Liver (tissue), 9 donors: ENCODE measurements around the gene FA2H. TPM values are rescaled to one million over a fixed set of nuclear protein-coding genes. Genes with fewer than 3 reads are reported as not detected.

Experiments
- DNase-seq: peaks from one replicate; pipeline ENCODE4 v3.0.0-alpha.2; 2017; ENCODE audit warnings: low spot score
- H3K27ac ChIP-seq, 2 donors: one replicate each; pipeline ENCODE4 v1.7.0; 2013; ENCODE audit warnings: inconsistent platforms in 2 of 2, low read length in 2 of 2, control low read depth in 1 of 2, low read depth in 1 of 2, mild to moderate bottlenecking in 1 of 2
- H3K27me3 ChIP-seq, 4 donors: one replicate each; pipeline versions ENCODE4 v1.6.1 to v1.7.0; 2013; ENCODE audit warnings: low read length in 3 of 4, inconsistent platforms in 1 of 4, mild to moderate bottlenecking in 1 of 4, moderate library complexity in 1 of 4; ENCODE audit not compliant: control insufficient read depth in 4 of 4, insufficient read depth in 4 of 4
- H3K36me3 ChIP-seq, 4 donors: one replicate each; pipeline versions ENCODE4 v1.6.1 to v1.7.0; 2013; ENCODE audit warnings: low read length in 3 of 4, mild to moderate bottlenecking in 3 of 4, low read depth in 1 of 4, moderate library complexity in 1 of 4; ENCODE audit not compliant: control insufficient read depth in 4 of 4, insufficient read depth in 3 of 4
- H3K4me1 ChIP-seq, 4 donors: one replicate each; pipeline versions ENCODE4 v1.6.1 to v1.7.0; 2013; ENCODE audit warnings: low read length in 3 of 4, mild to moderate bottlenecking in 3 of 4, moderate library complexity in 1 of 4; ENCODE audit not compliant: control insufficient read depth in 4 of 4, insufficient read depth in 4 of 4
- H3K4me3 ChIP-seq, 3 donors: one replicate each; pipeline versions ENCODE4 v1.6.1 to v1.7.0; 2013; ENCODE audit warnings: low read length in 3 of 3, control low read depth in 1 of 3, low read depth in 1 of 3, mild to moderate bottlenecking in 1 of 3
- H3K9ac ChIP-seq, 2 donors: one replicate each; pipeline ENCODE4 v1.7.0; 2013; ENCODE audit warnings: low read length in 2 of 2, mild to moderate bottlenecking in 2 of 2, moderate library complexity in 2 of 2, control low read depth in 1 of 2, low read depth in 1 of 2
- H3K9me3 ChIP-seq, 4 donors: one replicate each; pipeline versions ENCODE4 v1.6.1 to v1.7.0; 2013; ENCODE audit warnings: low read length in 3 of 4; ENCODE audit not compliant: control insufficient read depth in 4 of 4
- FOXA1 ChIP-seq: IDR thresholded peaks from 2 replicates; pipeline ENCODE4 v1.6.1; 2016; ENCODE audit warnings: antibody characterized with exemption
- FOXA2 ChIP-seq: IDR thresholded peaks from 2 replicates; pipeline ENCODE4 v1.6.1; 2016; ENCODE audit warnings: antibody characterized with exemption
- GABPA ChIP-seq, 2 donors: IDR thresholded peaks in 1 of 2; conservative IDR thresholded peaks in 1 of 2; 2 replicates each; pipeline ENCODE4 v1.6.1; 2016; ENCODE audit warnings: antibody characterized with exemption in 2 of 2, mild to moderate bottlenecking in 1 of 2, moderate library complexity in 1 of 2
- HNF4A ChIP-seq, 2 donors: conservative IDR thresholded peaks; 2 replicates each; pipeline ENCODE4 v1.6.1; 2016; ENCODE audit warnings: antibody characterized with exemption in 2 of 2, mild to moderate bottlenecking in 2 of 2
- HNF4G ChIP-seq: IDR thresholded peaks from 2 replicates; pipeline ENCODE4 v1.6.1; 2016; ENCODE audit warnings: antibody characterized with exemption
- NR2F2 ChIP-seq: IDR thresholded peaks from 2 replicates; pipeline ENCODE4 v1.6.1; 2016; ENCODE audit warnings: antibody characterized with exemption
- RAD21 ChIP-seq, 2 donors: IDR thresholded peaks; 2 replicates each; pipeline ENCODE4 v1.6.1; 2016; ENCODE audit warnings: antibody characterized with exemption in 2 of 2, mild to moderate bottlenecking in 2 of 2
- REST ChIP-seq: IDR thresholded peaks from 2 replicates; pipeline ENCODE4 v1.6.1; 2016; ENCODE audit warnings: antibody characterized with exemption, mild to moderate bottlenecking
- RXRA ChIP-seq, 2 donors: IDR thresholded peaks; 2 replicates each; pipeline ENCODE4 v1.6.1; 2017 to 2018; ENCODE audit warnings: antibody characterized with exemption in 2 of 2, mild to moderate bottlenecking in 1 of 2
- SP1 ChIP-seq: IDR thresholded peaks from 2 replicates; pipeline ENCODE4 v1.6.1; 2018; ENCODE audit warnings: antibody characterized with exemption, mild to moderate bottlenecking
- TAF1 ChIP-seq: conservative IDR thresholded peaks from 2 replicates; pipeline ENCODE4 v1.6.1; 2016; ENCODE audit warnings: antibody characterized with exemption, mild to moderate bottlenecking
- YY1 ChIP-seq: IDR thresholded peaks from 2 replicates; pipeline ENCODE4 v1.6.1; 2016; ENCODE audit warnings: antibody characterized with exemption, mild to moderate bottlenecking
- WGBS: extraction: QIAGEN DNeasy Blood & Tissue Kit; methylation state at CpG from one replicate; pipeline ENCODE4 v1.1.7; 2013; 5-methylcytosine and 5-hydroxymethylcytosine counted together
- polyA plus RNA-seq, 2 donors: library from polyadenylated mRNA; stranded (reverse) in 1 of 2; unstranded in 1 of 2; fragments of 200-250 nt in 1 of 2; fragments of >200 nt in 1 of 2; fragmentation: Nextera tagmentation in 1 of 2; extraction: Ambion mirVana in 1 of 2; gene quantifications; one replicate each; pipeline versions ENCODE4 v1.2.1 to v1.2.3, GENCODE V29; 2013 to 2015
- total RNA-seq, 2 donors: library from RNA; depleted of rRNA; stranded (reverse); fragments of >200 nt; gene quantifications; one replicate each; pipeline ENCODE4 v1.2.3, GENCODE V29; 2014
- TF ChIP-seq, protein P1 (sequence below): IDR thresholded peaks from 2 replicates; pipeline ENCODE4 v1.6.1; 2016; ENCODE audit warnings: antibody characterized with exemption
- TF ChIP-seq, protein P2 (sequence below): IDR thresholded peaks from 2 replicates; pipeline ENCODE4 v1.6.1; 2016; ENCODE audit warnings: antibody characterized with exemption
- TF ChIP-seq, protein P3 (sequence below): fragments of 150-350 bp; IDR thresholded peaks from 2 replicates; pipeline ENCODE4 v1.5.1; 2017; ENCODE audit warnings: improper control_type of control experiment, low read depth, low read length; ENCODE audit not compliant: missing input control
- donor health status: healthy.
- donor health status: healthy.
- donor health status: healthy.
- donor health status: healthy.
- donor health status: healthy.

FA2H gene
- total and polyA plus RNA-seq, 4 donors: 0.02 to 0.17 (median 0.14) TPM; not detected in 1

- TF ChIP-seq, protein P1, sequence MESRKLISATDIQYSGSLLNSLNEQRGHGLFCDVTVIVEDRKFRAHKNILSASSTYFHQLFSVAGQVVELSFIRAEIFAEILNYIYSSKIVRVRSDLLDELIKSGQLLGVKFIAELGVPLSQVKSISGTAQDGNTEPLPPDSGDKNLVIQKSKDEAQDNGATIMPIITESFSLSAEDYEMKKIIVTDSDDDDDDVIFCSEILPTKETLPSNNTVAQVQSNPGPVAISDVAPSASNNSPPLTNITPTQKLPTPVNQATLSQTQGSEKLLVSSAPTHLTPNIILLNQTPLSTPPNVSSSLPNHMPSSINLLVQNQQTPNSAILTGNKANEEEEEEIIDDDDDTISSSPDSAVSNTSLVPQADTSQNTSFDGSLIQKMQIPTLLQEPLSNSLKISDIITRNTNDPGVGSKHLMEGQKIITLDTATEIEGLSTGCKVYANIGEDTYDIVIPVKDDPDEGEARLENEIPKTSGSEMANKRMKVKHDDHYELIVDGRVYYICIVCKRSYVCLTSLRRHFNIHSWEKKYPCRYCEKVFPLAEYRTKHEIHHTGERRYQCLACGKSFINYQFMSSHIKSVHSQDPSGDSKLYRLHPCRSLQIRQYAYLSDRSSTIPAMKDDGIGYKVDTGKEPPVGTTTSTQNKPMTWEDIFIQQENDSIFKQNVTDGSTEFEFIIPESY: no peak
- TF ChIP-seq FOXA2 (no peak), YY1 (no peak)
Measured at GRCh38 chr16:74776926-74777325, 2.3 kb upstream of the FA2H start (continued).

- H3K9me3 ChIP-seq: no peaks in the 10 kb centered on the region
- no peak overlapping the region for H3K27ac ChIP-seq
- no peak overlapping the region for H3K9ac ChIP-seq
- 71% methylated on average over 5 of the region's 5 CpGs for WGBS
- TF ChIP-seq GABPA (IDR thresholded peaks at IDR 0.05 in 1 of 2, conservative IDR thresholded peaks at IDR 0.05 in 1 of 2) (no peak), FOXA1 (no peak), FOXA2 (no peak), REST (no peak), YY1 (no peak), RAD21 (IDR thresholded peaks at IDR 0.05) (no peak), RXRA (IDR thresholded peaks at IDR 0.05) (no peak), HNF4G (no peak), TAF1 (no peak), SP1 (no peak), NR2F2 (no peak), HNF4A (conservative IDR thresholded peaks at IDR 0.05) (no peak)
- TF ChIP-seq, protein P2, sequence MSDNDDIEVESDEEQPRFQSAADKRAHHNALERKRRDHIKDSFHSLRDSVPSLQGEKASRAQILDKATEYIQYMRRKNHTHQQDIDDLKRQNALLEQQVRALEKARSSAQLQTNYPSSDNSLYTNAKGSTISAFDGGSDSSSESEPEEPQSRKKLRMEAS: no peak
- TF ChIP-seq, protein P1: no peak
- TF ChIP-seq, protein P3, sequence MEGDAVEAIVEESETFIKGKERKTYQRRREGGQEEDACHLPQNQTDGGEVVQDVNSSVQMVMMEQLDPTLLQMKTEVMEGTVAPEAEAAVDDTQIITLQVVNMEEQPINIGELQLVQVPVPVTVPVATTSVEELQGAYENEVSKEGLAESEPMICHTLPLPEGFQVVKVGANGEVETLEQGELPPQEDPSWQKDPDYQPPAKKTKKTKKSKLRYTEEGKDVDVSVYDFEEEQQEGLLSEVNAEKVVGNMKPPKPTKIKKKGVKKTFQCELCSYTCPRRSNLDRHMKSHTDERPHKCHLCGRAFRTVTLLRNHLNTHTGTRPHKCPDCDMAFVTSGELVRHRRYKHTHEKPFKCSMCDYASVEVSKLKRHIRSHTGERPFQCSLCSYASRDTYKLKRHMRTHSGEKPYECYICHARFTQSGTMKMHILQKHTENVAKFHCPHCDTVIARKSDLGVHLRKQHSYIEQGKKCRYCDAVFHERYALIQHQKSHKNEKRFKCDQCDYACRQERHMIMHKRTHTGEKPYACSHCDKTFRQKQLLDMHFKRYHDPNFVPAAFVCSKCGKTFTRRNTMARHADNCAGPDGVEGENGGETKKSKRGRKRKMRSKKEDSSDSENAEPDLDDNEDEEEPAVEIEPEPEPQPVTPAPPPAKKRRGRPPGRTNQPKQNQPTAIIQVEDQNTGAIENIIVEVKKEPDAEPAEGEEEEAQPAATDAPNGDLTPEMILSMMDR: no peak
- H3K27me3 ChIP-seq: peaks cover 0 to 4% (median 0%) of the 10 kb centered on the region in 4 donors
- H3K36me3 ChIP-seq: no peaks in the 10 kb centered on the region
- peak overlapping the region in 1 of 3 donors; percentile 54 for H3K4me3 ChIP-seq
- H3K4me1 ChIP-seq: peaks cover 9 to 14% (median 9%) of the 10 kb centered on the region in 4 donors
- no peak for DNase-seq
Measured at GRCh38 chr16:74775255-74775654, 635 bp upstream of the FA2H start.
